KMS-11 (cell line): ENCODE results near the gene IGSF22.

ENCODE experiments used
- H2AFZ ChIP-seq: fragments of 200-600 bp; sonication (generic); 2 replicates; pipeline ENCODE4 v1.6.1; 2016; ENCODE audit warnings: antibody characterized with exemption, mixed run types, low read depth
- H3K27ac ChIP-seq: fragments of 200-600 bp; sonication (generic); 2 replicates; pipeline ENCODE4 v1.6.1; 2016; ENCODE audit warnings: mild to moderate bottlenecking, mixed run types
- H3K27me3 ChIP-seq: fragments of 200-600 bp; sonication (generic); 2 replicates; pipeline ENCODE4 v1.6.1; 2017; ENCODE audit warnings: mild to moderate bottlenecking, low read depth, mixed run types, moderate library complexity; ENCODE audit not compliant: insufficient read depth
- H3K36me3 ChIP-seq: fragments of 200-600 bp; sonication (generic); 2 replicates; pipeline ENCODE4 v1.6.1; 2017; ENCODE audit warnings: mild to moderate bottlenecking, mixed run types; ENCODE audit not compliant: insufficient read depth
- H3K4me1 ChIP-seq: fragments of 200-600 bp; sonication (generic); 2 replicates; pipeline ENCODE4 v1.6.1; 2016; ENCODE audit warnings: mild to moderate bottlenecking, low read depth, mixed run types; ENCODE audit not compliant: poor library complexity, severe bottlenecking
- H3K4me2 ChIP-seq: fragments of 200-600 bp; sonication (generic); 2 replicates; pipeline ENCODE4 v1.7.0; 2016; ENCODE audit warnings: mild to moderate bottlenecking, mixed run types
- H3K4me3 ChIP-seq: fragments of 200-600 bp; sonication (generic); IDR thresholded peaks from 2 replicates; pipeline ENCODE4 v1.6.1; 2017; ENCODE audit warnings: low read depth, low read length, mixed read lengths; ENCODE audit not compliant: insufficient read depth
- H3K79me2 ChIP-seq: fragments of 200-600 bp; sonication (generic); 2 replicates; pipeline ENCODE4 v1.6.1; 2016; ENCODE audit warnings: low read depth, mixed run types; ENCODE audit not compliant: insufficient read depth
- H3K9ac ChIP-seq: fragments of 200-600 bp; sonication (generic); 2 replicates; pipeline ENCODE4 v1.6.1; 2016; ENCODE audit warnings: mild to moderate bottlenecking, mixed run types
- H4K20me1 ChIP-seq: fragments of 200-600 bp; sonication (generic); 2 replicates; pipeline ENCODE4 v1.6.1; 2016; ENCODE audit warnings: mild to moderate bottlenecking, mixed run types; ENCODE audit not compliant: insufficient read depth
- CTCF ChIP-seq: fragments of 200-600 bp; sonication (generic); conservative IDR thresholded peaks from 2 replicates; pipeline ENCODE4 v1.6.1; 2017; ENCODE audit warnings: low read depth, mild to moderate bottlenecking, antibody characterized with exemption, low read length, moderate library complexity, mixed read lengths

The IGSF22 gene

GRCh38 chr11:18726040-18726439 is at the start of gene IGSF22:
TSS of gene IGSF22 (minus strand) at chr11:18726188. CDS start at chr11:18724236, 1,952 bp downstream.
- no peak for TF ChIP-seq CTCF
- H3K4me3 ChIP-seq = no peak within 1 kb of the TSS
- H3K4me1 ChIP-seq = peaks cover 7% of the 10 kb centered on the region
- no peaks in the 10 kb centered on the region for H3K36me3 ChIP-seq
- H2AFZ ChIP-seq = no peak within 1 kb of the TSS
- H3K27ac ChIP-seq = no peak within 1 kb of the TSS
- H4K20me1 ChIP-seq = no peaks in the 10 kb centered on the region
- no peak within 1 kb of the TSS for H3K4me2 ChIP-seq
- no peak within 1 kb of the TSS for H3K9ac ChIP-seq
- H3K27me3 ChIP-seq = no peaks in the 10 kb centered on the region
- no peaks in the 10 kb centered on the region for H3K79me2 ChIP-seq

- Histone ChIP-seq H2AFZ (no peak overlapping the region), H3K4me2 (no peak overlapping the region), H3K27ac (no peak overlapping the region), H3K4me1 (peaks cover 10% of the 10 kb centered on the region), H3K36me3 (no peaks in the 10 kb centered on the region), H3K9ac (no peak overlapping the region), H4K20me1 (no peaks in the 10 kb centered on the region), H3K79me2 (no peaks in the 10 kb centered on the region), H3K27me3 (no peaks in the 10 kb centered on the region), H3K4me3 (no peak overlapping the region)
- TF ChIP-seq CTCF = no peak
These were observed 48.8 kb upstream of the IGSF22 start for GRCh38 chr11:18774801-18775200.

- Histone ChIP-seq H3K27ac (no peak overlapping the region), H2AFZ (no peak overlapping the region), H4K20me1 (no peaks in the 10 kb centered on the region), H3K27me3 (no peaks in the 10 kb centered on the region), H3K4me3 (no peak overlapping the region), H3K79me2 (no peaks in the 10 kb centered on the region), H3K4me1 (peaks cover 21% of the 10 kb centered on the region), H3K9ac (no peak overlapping the region), H3K36me3 (no peaks in the 10 kb centered on the region), H3K4me2 (no peak overlapping the region)
- TF ChIP-seq CTCF = no peak
These were observed 47.7 kb upstream of the IGSF22 start for GRCh38 chr11:18773681-18774080.

- H3K9ac ChIP-seq = no peak overlapping the region
- H3K4me1 ChIP-seq = peaks cover 27% of the 10 kb centered on the region
- no peak overlapping the region for H3K4me2 ChIP-seq
- no peaks in the 10 kb centered on the region for H3K27me3 ChIP-seq
- H3K4me3 ChIP-seq = no peak overlapping the region
- H2AFZ ChIP-seq = no peak overlapping the region
- no peaks in the 10 kb centered on the region for H4K20me1 ChIP-seq
- no peak overlapping the region for H3K27ac ChIP-seq
- TF ChIP-seq CTCF = no peak
- H3K36me3 ChIP-seq = no peaks in the 10 kb centered on the region
- H3K79me2 ChIP-seq = no peaks in the 10 kb centered on the region
These were observed 47.1 kb upstream of the IGSF22 start for GRCh38 chr11:18773104-18773503.

GRCh38 chr11:18772211-18772610 is 46.2 kb upstream of the IGSF22 start:
- Histone ChIP-seq H3K79me2 (no peaks in the 10 kb centered on the region), H3K27ac (no peak overlapping the region), H3K9ac (no peak overlapping the region), H3K4me3 (no peak overlapping the region), H2AFZ (no peak overlapping the region), H3K4me2 (no peak overlapping the region), H3K36me3 (no peaks in the 10 kb centered on the region), H4K20me1 (no peaks in the 10 kb centered on the region), H3K4me1 (peaks cover 33% of the 10 kb centered on the region), H3K27me3 (no peaks in the 10 kb centered on the region)
- no peak for TF ChIP-seq CTCF
